ENCODE measurements around the gene MORN1. TPM values are rescaled to one million over a fixed set of nuclear protein-coding genes. Genes with fewer than 3 reads are reported as not detected.

The MORN1 gene
- total and polyA plus RNA-seq, 2 donors (not counting 3 experiments of a cell fraction or from before 2014, with no cell fraction given) = 4.3 to 6.4 TPM

DNA sequence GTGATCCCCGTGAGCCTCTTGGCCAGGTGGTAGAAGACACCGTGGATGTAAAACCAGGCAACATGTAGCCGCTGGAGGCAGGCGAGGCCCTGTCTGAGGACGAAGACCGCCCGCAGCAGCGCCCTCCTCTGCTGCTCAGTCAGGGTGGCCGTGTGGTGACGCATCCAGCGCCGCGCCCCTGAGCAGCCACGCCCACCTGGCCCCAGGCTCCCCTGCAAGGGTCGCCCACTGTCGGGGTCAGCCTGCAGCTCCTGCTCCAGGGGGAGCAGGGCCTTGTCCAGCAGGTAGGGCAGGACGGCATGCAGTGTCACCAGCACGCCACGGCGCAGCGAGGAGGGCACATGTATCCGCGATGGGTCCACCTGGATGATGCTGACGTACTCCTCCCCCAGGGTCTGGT lies 17.1 kb upstream of the MORN1 start:
- no peak overlapping the region for H3K9ac ChIP-seq (replicated peaks; ENCODE audit: extremely low read depth, insufficient read depth, low read length)
- POLR2A ChIA-PET = no interaction called here
- no peak for FAIRE-seq

GRCh38 chr1:2407991-2408275 lies 16.6 kb upstream of the MORN1 start:
- ChIA-PET POLR2A (no interaction called here), CTCF (interaction anchor here (1.5 to 2.6 kb wide), 3 partner anchors 26 to 213 kb away, joined by 4 to 9 read pairs (median 6); partner anchors contain the start of gene FAAP20)
- Histone ChIP-seq H3K27me3 (ENCODE audit: control insufficient read depth in 2 of 2, insufficient read depth in 2 of 2, low read length in 2 of 2) (no peaks in the 10 kb centered on the region), H3K9me3 (replicated peaks; ENCODE audit: control insufficient read depth, insufficient read depth, low read length) (no peaks in the 10 kb centered on the region), H3K79me2 (ENCODE audit: control insufficient read depth, insufficient read depth, low read length) (peaks cover 4% of the 10 kb centered on the region), H3K4me3 (replicated peaks in 1 of 3; ENCODE audit: insufficient read depth in 1 of 3, low read depth in 1 of 3, low read length in 3 of 3) (no peak overlapping the region), H3K27ac (ENCODE audit: insufficient read depth, low read depth, low read length) (no peak overlapping the region), H3K4me1 (ENCODE audit: control insufficient read depth, extremely low read depth, insufficient read depth, low read length) (peaks cover 15% of the 10 kb centered on the region), H4K20me1 (replicated peaks; ENCODE audit: control insufficient read depth, extremely low read depth, insufficient read depth, low read length) (no peaks in the 10 kb centered on the region), H2AFZ (ENCODE audit: low read depth, low read length) (no peak overlapping the region), H3K36me3 (ENCODE audit: control insufficient read depth in 2 of 2, extremely low read depth in 1 of 2, insufficient read depth in 2 of 2, low read length in 2 of 2) (peaks cover 12 to 37% of the 10 kb centered on the region in 2 experiments), H3K9me1 (replicated peaks; ENCODE audit: control insufficient read depth, extremely low read depth, insufficient read depth, low read length) (no peaks in the 10 kb centered on the region), H3K9ac (replicated peaks; ENCODE audit: extremely low read depth, insufficient read depth, low read length) (no peak overlapping the region), H3K4me2 (ENCODE audit: insufficient read depth, low read length) (no peak overlapping the region)
- no TSS peak for BruUV-seq (replicated peaks)
- dilution Hi-C loops (cut with MboI; ENCODE audit: extremely low pct_ligation_motif_present, low sequenced_read_pairs) = no loop called here
- no peak for FAIRE-seq
- no peak for TF ChIP-seq GATA2 (IDR thresholded peaks at IDR 0.05; ENCODE audit: insufficient read depth, insufficient read length, low read depth, low read length)
- no peak for TF ChIP-seq CTCF (IDR thresholded peaks at IDR 0.05; ENCODE audit: extremely low read depth in 1 of 2, insufficient read depth in 1 of 2, low read depth in 1 of 2, low read length in 2 of 2)
- DNase-seq (ENCODE audit: low read depth, low spot score) = no peak
- intact Hi-C loops (cut with micrococcal nuclease) = loop anchor here (10.0 kb wide), 1 partner anchor 1217 kb away; the partner anchor contains the start of gene TPRG1L

More for the DNA sequence above, 17.1 kb upstream of the MORN1 start:
- BruUV-seq (replicated peaks) = no TSS peak
- no peaks in the 10 kb centered on the region for H4K20me1 ChIP-seq (replicated peaks; ENCODE audit: control insufficient read depth, extremely low read depth, insufficient read depth, low read length)
- DNase-seq (ENCODE audit: low read depth, low spot score) = no peak
- no peak for TF ChIP-seq POLR2AphosphoS5 (IDR thresholded peaks at IDR 0.05; ENCODE audit: insufficient read depth, low read depth, low read length)
- TF ChIP-seq GATA2 (IDR thresholded peaks at IDR 0.05; ENCODE audit: insufficient read depth, insufficient read length, low read depth, low read length) = no peak
- TF ChIP-seq, protein P1, sequence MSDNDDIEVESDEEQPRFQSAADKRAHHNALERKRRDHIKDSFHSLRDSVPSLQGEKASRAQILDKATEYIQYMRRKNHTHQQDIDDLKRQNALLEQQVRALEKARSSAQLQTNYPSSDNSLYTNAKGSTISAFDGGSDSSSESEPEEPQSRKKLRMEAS (IDR thresholded peaks at IDR 0.05; ENCODE audit: insufficient read depth, insufficient read length) = no peak
- no peaks in the 10 kb centered on the region for H3K27me3 ChIP-seq (ENCODE audit: control insufficient read depth in 2 of 2, insufficient read depth in 2 of 2, low read length in 2 of 2)
- H3K27ac ChIP-seq (ENCODE audit: insufficient read depth, low read depth, low read length) = no peak overlapping the region
- CTCF ChIA-PET = interaction anchor here (2.0 kb wide), 1 partner anchor 213 kb away, joined by 9 read pairs; the partner anchor contains the start of gene FAAP20
- dilution Hi-C loops (cut with MboI; ENCODE audit: extremely low pct_ligation_motif_present, low sequenced_read_pairs) (no loop called here), intact Hi-C loops (cut with micrococcal nuclease) (loop anchor here (10.0 kb wide), 1 partner anchor 1216 kb away; the partner anchor contains the start of gene TPRG1L)
- H3K4me3 ChIP-seq (replicated peaks in 1 of 3; ENCODE audit: insufficient read depth in 1 of 3, low read depth in 1 of 3, low read length in 3 of 3) = no peak overlapping the region
- no peaks in the 10 kb centered on the region for H3K9me3 ChIP-seq (replicated peaks; ENCODE audit: control insufficient read depth, insufficient read depth, low read length)
- no peak overlapping the region for H3K4me2 ChIP-seq (ENCODE audit: insufficient read depth, low read length)
- peaks cover 8 to 33% of the 10 kb centered on the region in 2 experiments for H3K36me3 ChIP-seq (ENCODE audit: control insufficient read depth in 2 of 2, extremely low read depth in 1 of 2, insufficient read depth in 2 of 2, low read length in 2 of 2)
- H2AFZ ChIP-seq (ENCODE audit: low read depth, low read length) = no peak overlapping the region
- H3K9me1 ChIP-seq (replicated peaks; ENCODE audit: control insufficient read depth, extremely low read depth, insufficient read depth, low read length) = no peaks in the 10 kb centered on the region
- H3K79me2 ChIP-seq (ENCODE audit: control insufficient read depth, insufficient read depth, low read length) = peaks cover 4% of the 10 kb centered on the region
- H3K4me1 ChIP-seq (ENCODE audit: control insufficient read depth, extremely low read depth, insufficient read depth, low read length) = peaks cover 20% of the 10 kb centered on the region
